Activated CD4-positive, alpha-beta T cell treated with anti-CD3 and anti-CD28 coated beads for 48 hours (primary cell): ENCODE data around the gene LIPN.

ENCODE experiments used
- DNase-seq: peaks from one replicate; pipeline ENCODE4 v3.0.0-alpha.2; 2020

The LIPN gene

GRCh38 chr10:88786032-88786770, 26.4 kb downstream of the LIPN start:
- no peak for DNase-seq

- DNase-seq, result no peak
These were observed 27.6 kb downstream of the LIPN start for GRCh38 chr10:88787463-88787862.

GRCh38 chr10:88788924-88789323, 29.1 kb downstream of the LIPN start:
- DNase-seq, result no peak

DNA sequence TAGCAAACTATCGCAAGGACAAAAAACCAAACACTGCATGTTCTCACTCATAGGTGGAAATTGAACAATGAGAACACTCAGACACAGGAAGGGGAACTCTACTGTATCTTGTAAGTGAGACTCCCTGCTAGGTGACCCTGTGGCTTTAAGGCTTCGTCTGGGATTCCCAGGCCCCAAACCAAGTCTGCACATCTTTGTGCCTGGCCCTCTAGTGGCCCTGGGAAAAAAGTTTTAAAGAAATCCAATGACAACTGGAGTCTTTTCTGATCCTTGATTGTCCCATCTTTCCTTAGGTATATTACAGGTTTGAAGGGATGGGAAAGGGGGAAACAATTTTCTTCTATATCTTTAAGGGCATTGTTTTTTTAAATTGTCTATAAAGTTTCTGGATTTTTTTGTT, 32.1 kb downstream of the LIPN start:
- DNase-seq, result peak; percentile 23

- no peak for DNase-seq
These were observed 32.8 kb downstream of the LIPN start for GRCh38 chr10:88792661-88793060.

DNA sequence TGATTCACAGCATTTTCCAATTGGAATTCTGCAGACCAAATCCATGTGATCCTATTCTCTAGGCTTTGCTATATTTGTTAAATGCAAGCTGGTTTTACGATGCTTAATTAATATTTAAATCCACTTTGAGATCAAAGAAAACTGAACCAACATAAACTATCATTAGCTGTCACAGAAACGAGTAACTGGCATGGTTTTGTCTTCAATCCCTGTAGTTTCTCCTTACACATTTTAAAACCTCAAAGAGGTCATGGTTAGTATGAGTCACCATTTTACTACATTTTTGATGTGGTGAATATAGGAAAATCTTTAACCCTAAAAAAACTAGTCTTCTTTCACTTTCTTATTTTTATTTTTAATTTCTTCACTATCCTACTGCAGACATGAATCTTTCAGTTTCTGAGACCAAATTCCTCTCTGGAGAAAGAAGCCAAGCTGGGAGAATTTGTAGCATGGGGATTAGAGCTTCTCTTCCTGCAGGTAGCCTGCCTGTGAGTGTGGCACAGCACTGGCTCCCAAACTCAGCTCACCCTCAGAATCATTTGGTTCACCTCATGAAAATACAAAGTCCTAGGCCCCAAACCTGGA, 34.0 kb downstream of the LIPN start:
- DNase-seq, result no peak

GRCh38 chr10:88794731-88795130, 34.9 kb downstream of the LIPN start:
- no peak for DNase-seq

DNA sequence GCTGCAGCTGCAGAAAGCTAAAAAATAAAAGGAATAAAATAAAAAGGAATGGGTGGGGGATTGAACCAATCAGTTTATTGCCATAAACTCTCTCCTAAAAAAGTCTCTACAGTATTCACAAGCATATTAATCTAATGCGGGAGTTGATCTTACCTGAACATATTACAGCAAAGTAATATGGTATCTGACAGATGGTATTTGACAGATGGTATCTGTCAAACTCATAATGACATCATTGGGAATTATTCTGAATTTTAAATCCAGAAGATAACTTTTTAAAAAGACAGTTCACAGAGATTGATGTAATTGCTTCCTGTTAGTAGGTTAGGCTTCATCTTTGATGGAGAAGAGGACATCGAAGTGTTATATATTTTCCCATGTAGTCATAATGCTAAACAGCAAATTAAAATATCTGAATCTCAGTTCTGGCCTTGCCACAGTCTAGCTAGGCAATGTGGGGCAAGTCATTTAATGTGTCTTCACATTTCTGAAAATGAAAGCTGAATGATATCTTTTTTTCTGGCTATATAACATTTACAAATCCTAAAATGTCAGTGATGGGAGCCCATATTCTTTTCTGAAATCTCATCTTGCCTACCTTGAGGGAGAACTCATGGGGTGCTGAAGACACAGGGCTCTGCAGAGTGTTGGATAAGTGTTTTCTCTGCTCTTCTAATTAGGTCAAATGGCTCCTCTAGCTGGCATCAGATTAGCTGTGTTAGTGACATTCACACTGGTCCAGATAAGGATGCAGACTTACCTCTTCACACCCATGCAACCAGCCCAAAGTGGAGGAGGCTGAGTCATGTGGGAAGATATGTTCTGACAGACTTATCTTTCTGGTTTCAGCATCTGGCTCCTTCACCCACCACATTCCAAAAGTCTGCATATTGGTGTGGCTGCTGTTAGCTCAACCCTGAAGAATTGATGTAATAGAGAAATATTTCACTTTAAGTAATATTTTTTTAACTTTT, 40.6 kb downstream of the LIPN start:
- DNase-seq, result peak; percentile 54

DNA sequence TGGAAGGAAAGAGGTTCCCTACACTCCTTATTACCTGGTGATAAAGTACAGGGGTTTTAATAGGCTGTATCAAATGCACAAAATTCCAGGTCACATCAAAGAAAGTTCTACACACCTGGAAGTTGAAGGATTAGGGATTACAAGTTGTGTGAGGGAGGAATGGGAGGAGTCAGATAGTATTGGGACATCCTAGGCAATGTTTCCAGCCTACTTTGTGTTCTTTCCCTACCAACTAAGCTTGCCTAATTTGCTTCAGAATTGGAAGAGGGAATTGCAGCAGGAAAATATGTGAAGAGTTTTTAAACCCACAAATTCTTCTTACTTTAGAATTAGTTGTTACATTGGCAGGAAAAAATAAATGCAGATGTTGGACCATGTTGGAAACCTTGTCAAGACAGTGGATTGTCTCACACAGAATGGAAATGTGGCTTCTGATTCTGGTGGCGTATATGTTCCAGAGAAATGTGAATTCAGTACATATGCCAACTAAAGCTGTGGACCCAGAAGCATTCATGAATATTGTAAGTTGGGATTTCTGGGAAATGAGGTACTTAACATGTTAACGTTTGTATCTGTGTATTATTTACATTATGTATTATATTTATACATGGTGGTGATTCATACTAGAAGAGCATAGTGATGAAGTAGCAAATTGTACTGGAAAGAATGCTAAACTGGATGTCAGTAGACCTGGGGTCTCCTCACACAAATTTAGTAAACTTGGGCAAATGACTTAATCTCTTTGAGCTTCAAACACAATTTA, 42.9 kb downstream of the LIPN start, which contains the start of gene LIPM:
Gene LIPM (plus strand): TSS at position 208 of the 763 bp plus-strand sequence. CDS start 167 bp downstream, at position 375.
- no peak for DNase-seq

GRCh38 chr10:88803641-88804040, 43.8 kb downstream of the LIPN start:
- no peak for DNase-seq

DNA sequence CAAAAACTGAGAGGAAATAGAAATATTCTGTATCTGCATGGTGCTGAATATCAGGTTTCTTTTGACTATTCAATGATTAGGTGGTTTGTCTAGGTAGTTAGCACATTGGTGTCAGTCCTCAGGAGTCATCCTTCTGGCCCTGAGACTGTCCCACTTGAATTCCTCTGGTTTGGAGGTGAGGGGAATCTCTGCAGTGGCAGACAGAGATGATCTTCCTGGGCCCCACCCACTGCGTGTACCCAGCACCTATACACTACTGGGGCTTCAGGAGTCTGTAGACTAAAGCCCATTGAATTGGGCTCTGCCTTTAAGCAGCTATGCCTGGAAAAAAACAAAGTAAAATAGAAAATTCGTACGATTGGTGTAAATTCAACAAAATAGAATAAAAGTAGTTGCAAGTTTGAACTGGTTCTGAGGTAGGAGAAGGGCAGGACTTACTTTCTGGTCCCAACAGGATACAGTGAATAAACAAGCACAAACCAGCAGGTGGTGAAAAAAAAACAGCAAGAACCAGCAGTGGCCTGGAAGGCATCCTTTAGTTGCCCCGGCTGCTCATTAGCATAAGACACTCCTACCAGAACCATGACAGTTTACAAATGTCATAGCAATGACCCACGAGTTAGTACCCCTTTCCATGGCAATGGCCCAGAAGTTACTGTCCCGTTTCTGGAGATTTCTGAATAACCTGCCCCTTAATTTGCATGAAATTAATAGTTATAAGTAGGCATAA, 44.4 kb downstream of the LIPN start:
- no peak for DNase-seq

DNA sequence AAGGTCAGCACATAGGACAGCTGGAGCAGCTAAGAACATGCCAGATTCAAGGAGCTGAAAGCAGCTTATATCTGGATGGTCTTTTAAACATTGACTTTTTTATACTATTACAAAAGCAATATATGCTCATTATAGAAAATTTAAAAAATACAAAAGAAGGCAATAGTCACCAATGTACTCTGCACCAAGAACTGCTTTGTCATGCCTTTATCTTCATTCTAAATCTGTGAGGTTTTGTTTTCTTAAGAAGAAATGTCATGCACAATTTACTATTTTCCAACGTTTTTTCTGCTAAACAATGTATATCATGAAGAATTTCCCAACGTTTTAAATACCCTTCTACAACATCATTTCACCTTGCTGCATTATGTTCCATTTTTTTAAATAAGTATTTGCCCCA, 45.5 kb downstream of the LIPN start:
- DNase-seq, result no peak

DNA sequence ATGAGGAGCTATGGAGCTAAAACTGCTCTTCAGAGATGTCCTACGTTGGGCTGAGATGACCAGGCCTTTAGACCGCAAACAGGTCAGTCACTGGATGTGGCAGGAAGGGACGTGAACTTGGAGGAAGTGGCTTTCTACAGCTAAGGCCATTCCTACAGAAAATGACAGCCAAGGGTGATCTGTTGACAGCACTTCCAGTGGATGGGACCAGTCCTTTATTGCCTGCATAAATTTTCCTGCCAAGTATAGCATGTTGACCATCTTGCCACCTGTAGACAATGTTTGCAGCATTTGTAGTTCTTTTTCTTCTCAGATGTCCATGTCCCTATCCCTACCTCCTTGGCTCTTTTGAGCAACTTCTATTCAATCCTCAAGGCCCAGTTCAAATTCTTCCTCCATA, 46.1 kb downstream of the LIPN start:
- DNase-seq, result no peak

DNA sequence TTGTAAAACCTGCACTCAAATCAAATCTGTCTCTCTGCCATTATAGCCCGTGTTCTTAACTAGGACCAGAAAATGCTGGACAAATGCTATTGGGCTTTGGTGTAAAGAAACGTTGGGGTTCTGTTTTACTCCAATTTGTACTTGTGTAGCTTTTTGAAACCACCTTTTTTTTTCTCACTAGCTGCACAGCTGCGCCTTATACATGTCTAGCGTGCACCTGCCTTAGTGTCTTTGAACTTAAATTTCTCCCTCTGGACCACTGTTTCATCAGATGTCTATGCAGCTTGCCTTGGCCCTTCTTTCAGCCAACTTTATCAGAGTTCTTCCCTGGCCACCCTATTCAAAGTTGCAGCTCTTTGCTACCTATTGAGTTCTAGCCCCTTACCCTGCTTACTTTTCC, 49.8 kb downstream of the LIPN start:
- DNase-seq, result no peak

GRCh38 chr10:88810196-88810961, 50.6 kb downstream of the LIPN start:
- peak; percentile 26 for DNase-seq

GRCh38 chr10:88813200-88813599, 53.4 kb downstream of the LIPN start:
- DNase-seq, result no peak

DNA sequence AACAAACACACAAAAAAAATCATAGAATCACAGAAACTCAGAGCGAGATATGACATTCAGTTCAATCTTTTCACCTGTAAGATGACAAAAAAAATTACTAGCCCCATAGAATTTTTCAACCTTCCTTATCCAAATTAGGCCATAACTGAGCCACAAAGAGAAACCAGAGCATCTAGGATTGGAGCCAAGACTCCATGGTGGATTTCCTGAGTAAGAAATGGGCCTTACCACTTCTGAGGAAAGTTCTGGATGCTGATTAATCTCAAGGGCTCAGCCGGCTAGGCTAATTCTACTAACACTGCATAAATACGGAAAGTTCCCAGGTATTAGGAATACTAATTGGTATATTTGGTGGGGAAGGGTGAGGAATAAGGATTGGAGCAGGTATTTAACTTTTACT, 59.5 kb downstream of the LIPN start:
- DNase-seq, result no peak

- DNase-seq, result no peak
These were observed 61.1 kb downstream of the LIPN start for GRCh38 chr10:88820748-88821401.

DNA sequence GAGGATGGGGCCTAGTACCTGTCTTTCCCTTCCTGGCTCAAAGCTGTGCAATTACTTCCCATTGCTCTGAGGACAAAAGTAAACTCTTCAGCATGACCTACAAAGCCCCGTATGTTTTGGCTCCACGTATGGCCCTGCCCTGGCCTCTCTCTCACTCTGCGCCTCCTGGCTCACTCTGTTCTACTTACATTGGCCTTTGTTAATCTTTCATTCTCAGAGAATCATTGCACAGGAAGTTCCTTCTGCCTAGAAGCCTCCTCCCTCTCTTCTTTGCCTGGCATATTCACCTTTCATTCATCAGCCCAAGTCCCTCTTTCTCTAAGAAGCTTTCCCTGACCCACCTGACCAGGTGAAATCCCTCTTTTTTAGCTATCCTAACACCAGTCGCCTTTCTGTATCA, 66.6 kb downstream of the LIPN start:
- DNase-seq, result no peak

DNA sequence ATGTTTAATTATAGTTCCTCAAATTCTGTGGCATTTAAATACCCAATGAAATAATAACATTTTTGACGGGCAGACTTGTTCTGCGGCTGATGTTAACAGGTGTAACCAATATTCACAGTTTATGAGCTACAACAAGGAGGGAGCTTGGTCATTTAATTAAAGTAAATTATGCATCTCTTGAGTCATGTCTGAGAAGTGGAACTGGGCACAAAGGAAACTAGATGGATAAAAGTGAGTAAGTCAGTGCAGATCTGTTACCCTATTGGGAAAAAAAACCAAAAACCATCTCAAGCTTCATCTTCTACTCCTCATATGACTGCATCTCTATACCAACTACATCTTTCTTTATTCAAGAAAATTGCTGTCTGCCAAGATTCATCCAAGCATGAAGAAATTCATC, 67.9 kb downstream of the LIPN start:
- DNase-seq, result no peak

- no peak for DNase-seq
These were observed 68.5 kb downstream of the LIPN start for GRCh38 chr10:88828310-88828709.
